ENCODE measurements around the gene IRF2BPL.

The IRF2BPL gene

GRCh38 chr14:77028384-77029231, at the start of gene IRF2BPL:
Gene IRF2BPL (minus strand): TSS chr14:77028708. CDS start chr14:77027792, 916 bp downstream.
- in situ Hi-C loops (cut with HindIII; ENCODE audit: low sequenced_read_pairs) = no loop called here

DNA sequence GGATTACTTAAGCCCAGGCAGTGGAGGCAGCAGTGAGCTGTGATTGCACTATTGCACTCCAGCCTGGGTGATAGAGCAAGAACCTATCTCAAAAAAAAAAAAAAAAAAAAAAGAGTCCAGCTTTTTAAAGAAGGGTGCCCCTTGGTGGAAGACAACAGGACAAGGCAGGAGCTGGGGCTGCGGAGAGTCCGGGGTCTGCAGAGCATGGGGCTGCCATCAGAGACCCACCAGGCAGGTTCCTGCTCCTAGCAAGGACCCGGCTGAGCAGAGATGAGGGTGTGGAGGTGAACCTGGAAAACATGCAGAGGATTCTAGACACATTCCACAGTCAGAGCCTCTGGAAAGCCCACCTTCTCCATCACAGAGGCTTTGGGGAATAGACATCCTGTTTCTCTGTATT, 48.5 kb upstream of the IRF2BPL start:
- in situ Hi-C loops (cut with HindIII; ENCODE audit: low sequenced_read_pairs) = loop anchor here (5.0 kb wide), 2 partner anchors 50 to 195 kb away; no protein-coding TSS in a partner anchor

DNA sequence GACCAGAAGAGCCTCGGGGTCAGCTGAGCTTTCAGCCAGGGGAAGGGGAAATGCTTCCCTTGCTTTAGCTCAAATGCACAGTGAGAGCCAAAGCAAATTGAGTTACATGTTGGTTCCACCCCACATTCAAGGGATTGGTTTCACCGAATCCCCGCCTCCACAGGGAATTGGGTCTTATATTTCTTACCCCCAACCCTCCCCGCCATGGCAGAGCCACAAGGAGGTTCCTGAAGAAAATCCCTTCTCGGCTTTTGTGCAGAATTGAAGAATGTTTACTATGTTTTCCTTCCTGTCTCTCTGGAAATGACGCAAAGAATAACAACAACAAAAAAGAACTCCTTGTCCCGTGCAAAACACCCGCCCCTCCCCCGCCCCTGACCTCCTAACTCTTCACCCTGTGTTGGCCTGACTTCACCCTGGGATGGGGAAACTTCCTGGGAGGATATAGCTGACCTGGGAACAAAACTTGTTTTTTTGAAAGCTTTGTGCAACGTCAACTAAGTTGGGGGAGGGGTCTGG, 47.7 kb upstream of the IRF2BPL start:
- in situ Hi-C loops (cut with HindIII; ENCODE audit: low sequenced_read_pairs) = loop anchor here (5.0 kb wide), 2 partner anchors 51 to 194 kb away; no protein-coding TSS in a partner anchor

GRCh38 chr14:77074969-77075368, 46.5 kb upstream of the IRF2BPL start:
- in situ Hi-C loops (cut with HindIII; ENCODE audit: low sequenced_read_pairs) = loop anchor here (5.0 kb wide), 2 partner anchors 52 to 193 kb away; no protein-coding TSS in a partner anchor

- in situ Hi-C loops (cut with HindIII; ENCODE audit: low sequenced_read_pairs) = no loop called here
Observed at GRCh38 chr14:77071938-77072388, 43.5 kb upstream of the IRF2BPL start.

DNA sequence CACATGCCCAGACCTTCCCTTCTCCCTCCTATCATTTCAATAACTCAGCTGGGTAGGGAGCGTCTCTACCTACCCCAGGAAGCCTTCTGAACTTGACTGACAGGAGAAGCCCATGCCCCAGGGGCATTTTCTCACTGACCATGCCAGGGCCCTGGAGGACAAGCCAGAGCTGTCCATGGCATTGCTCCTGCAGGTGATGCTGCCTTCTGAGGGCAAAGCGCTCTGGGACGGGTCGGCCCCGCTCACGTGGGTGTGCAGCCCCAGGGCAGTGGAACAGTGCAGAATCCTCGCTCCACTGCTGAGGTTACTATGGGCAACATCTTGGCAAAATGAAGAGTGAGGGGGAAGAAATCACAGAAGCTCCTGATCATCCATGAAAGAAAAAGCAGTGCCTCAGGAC, 41.0 kb upstream of the IRF2BPL start:
- in situ Hi-C loops (cut with HindIII; ENCODE audit: low sequenced_read_pairs) = no loop called here

- in situ Hi-C loops (cut with HindIII; ENCODE audit: low sequenced_read_pairs) = no loop called here
Observed at GRCh38 chr14:77068517-77069200, 40.2 kb upstream of the IRF2BPL start.

DNA sequence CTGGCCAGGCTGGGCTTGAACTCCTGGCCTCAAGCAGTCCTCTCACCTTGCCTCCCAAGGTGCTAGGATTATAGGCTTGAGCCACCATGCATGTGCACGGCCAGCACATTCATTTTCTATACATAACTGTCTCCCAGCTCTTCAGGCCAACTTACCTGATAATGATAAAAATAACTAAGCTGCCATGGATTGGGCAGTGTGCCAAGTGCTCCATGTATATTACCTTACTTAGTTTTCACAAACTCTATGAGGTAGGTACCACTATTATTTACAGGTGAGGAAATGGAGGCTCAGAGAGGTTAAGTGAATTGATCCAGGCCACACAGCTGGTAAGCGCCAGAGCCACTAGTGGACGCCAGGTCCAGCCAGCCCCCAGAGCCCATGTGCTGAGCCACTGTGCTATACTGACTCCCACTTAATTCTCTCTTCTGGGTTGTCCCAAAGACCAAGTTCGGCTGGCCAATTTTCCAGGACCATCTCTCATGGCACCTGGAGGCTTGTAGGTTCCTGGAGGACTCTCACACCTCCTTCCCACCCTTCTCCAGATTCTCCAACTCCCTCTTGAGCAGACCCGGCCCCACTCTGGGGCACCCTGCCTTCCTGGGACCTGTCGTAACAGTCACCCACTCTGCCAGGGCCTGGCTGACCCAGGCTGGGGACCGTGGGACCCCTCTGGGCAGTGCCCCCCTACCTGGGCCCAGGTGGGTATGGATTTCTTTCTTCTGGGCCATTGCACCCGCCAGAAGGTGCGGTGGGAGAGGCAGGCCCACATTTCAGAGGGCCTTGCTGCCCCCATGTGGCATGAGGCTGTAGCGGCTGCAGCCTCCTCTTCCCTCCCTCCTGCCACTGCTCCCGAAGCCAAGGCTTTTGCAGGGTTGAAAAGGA, 39.4 kb upstream of the IRF2BPL start:
- in situ Hi-C loops (cut with HindIII; ENCODE audit: low sequenced_read_pairs) = no loop called here

DNA sequence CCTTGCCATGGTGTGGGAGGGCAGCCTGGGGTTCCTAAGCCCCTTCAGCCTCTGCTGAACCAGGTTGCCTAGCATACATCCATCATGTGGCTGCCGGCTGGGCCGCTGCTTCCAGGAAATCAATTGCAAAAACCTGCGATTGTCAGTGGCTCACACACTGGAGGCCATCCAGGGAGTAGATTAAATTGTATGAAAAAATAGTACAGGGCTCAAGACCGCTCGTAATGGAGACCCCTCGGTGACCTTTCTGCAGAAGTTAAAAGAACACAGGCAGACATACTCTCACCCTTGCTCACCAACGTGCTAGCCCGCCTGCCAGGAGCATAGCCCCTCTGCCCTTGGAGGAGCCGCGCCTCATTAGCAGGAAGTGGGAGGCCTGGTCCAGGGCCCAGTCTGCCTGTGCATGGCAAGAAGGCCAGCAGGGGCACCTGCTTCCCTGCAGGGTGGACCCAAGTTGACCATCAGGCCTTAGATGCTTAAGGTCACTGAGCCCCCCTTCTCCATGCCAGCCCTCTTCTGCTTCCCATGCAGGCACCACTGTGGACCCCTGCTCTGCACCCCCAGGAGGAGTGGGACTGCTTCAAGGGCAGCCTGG, 38.2 kb upstream of the IRF2BPL start:
- in situ Hi-C loops (cut with HindIII; ENCODE audit: low sequenced_read_pairs) = no loop called here

DNA sequence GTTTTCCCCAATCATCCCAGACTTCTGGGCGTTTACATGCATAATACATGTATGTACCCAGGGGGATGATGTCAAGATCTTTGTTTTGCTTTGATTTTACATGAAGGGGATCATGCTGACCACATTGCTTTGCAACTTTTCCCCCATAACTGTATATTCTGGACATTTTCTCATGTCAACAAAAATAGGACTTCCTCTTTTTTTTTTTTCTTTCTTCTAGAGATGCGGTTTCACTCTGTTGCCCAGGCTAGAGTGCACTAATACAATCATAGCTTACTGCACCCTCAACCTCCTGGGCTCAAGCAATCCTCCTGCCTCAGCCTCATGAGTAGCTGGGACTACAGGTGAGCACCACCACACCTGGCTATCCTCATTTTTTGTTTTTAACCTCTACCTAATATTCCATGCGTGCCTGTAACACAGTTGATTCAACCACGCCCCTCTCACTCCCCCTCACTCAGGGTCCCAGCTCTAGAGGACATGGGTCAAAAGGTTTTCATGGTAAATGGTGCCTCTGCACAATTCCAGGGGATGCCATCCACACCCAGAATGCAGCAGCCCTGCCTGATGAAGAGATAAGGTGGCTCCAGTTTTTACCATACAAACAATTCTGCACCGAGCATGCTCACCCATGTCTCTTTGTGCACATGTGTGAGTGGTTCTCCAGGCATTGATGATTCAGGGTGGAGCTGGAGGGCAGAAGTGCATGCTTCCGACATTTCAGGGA, 37.5 kb upstream of the IRF2BPL start:
- in situ Hi-C loops (cut with HindIII; ENCODE audit: low sequenced_read_pairs) = no loop called here

DNA sequence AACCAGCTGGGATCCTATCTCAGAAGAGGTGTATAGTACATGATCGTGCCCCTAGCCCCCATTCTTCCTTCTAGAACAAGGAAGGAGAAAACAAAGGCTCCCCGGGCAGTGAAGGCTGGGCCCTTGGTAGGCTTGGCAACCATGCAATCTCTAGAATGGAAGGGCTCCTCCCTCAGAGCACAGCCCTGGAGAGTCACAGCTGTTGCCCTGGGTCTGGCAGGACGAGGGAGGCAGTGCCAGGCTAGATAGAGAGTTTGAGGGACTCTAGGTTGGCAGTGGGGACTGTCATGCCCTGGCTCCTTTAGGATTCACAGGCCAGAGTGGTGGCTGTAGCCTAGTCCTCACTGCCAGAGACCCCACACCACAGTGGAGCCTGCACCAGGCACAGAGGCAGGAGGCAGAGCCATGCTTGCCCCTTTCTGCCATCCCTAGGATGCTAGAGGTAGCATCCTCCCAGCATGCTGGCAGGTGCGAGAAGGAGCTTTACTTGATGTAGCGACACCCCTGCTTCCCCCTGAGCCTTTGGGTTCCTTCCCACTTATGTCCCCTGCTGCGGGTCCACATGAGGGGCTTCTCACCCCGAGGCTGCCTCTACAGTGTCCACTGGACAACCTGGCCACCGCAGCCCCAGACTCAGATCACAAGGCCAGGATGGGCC, 36.1 kb upstream of the IRF2BPL start:
- in situ Hi-C loops (cut with HindIII; ENCODE audit: low sequenced_read_pairs) = no loop called here

- in situ Hi-C loops (cut with HindIII; ENCODE audit: low sequenced_read_pairs) = no loop called here
Observed at GRCh38 chr14:77063571-77064171, 35.2 kb upstream of the IRF2BPL start.

GRCh38 chr14:77062261-77062660, 33.8 kb upstream of the IRF2BPL start:
- in situ Hi-C loops (cut with HindIII; ENCODE audit: low sequenced_read_pairs) = no loop called here

DNA sequence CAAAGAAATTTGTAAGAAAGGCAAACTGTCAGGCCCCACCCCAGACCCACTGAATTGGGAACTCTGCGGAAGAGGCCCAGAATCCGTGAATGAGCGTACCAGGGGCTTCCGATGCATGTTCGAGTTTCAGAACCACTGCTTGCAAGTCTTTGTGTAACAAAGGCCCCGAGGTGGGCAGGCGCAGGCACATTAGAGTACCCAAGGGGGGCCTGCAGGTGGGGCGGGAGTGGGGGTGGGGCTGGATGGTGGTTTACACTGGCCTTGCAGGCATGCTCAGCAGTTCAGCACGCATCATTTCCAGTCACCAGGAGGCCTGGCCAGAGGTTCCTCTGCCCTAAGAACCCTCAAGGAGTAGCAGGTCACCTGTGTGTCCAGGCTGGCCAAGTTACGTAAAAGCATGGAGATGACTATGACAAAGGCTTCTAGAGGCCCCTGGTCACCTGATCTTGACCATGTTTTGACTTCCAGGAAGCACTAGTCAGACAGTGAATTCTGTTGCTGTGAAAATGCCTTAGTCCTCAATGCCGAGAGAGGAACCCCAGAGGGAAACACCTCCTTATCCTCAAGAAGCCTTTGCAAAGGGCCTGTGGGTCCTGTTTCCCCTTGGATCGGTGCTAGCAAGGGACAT, 33.2 kb upstream of the IRF2BPL start:
- in situ Hi-C loops (cut with HindIII; ENCODE audit: low sequenced_read_pairs) = no loop called here

DNA sequence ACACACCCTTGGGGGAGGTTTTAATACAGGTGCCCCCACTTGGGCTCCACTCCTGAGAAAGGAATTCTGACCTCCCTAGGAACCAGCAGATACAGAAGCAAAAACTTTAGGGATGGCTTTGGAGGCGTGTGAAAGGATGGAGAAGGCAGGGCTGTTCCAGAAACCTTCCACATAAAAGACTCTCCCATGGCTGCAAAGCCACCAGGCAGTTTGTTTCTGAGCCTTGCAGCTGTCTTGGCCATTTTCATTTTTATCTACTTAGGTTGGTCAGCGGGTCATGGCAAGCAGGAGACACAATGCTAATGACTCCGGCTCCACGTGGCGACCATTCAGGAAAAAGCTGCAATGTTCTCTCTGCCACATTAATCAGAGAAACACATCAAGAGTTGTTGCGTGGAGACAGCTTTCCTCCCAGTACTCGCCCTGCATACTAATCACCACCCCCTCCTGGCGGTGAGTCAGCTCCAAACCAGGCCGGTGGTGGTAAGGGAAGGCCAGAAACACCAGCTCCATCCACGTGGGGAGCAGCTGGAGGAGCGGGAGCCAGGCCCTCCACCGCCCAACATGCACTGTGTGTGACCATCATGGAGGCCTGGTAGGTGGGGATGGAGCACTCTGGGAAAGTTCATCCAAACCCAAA, 30.9 kb upstream of the IRF2BPL start:
- in situ Hi-C loops (cut with HindIII; ENCODE audit: low sequenced_read_pairs) = no loop called here

- in situ Hi-C loops (cut with HindIII; ENCODE audit: low sequenced_read_pairs) = no loop called here
Observed at GRCh38 chr14:77058785-77059184, 30.3 kb upstream of the IRF2BPL start.

DNA sequence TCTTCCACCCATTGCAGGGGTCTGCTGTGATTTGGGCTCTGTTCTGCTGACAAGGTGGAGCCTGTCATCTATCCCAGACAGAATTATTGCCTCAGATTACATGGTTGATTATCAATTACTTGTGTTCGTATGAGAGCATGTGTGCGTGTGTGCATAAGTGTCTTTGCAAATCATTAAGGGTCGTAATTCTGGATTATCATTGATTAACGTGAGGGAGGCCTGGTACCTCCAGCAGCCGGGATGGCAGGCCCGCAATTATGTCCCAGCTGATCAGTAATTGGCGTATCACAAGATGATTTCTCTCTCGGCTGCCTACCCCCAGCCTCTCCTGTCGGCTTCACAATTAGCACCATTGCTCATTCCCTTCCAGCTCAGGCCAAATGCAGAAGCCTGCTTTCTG, 29.6 kb upstream of the IRF2BPL start:
- in situ Hi-C loops (cut with HindIII; ENCODE audit: low sequenced_read_pairs) = no loop called here

DNA sequence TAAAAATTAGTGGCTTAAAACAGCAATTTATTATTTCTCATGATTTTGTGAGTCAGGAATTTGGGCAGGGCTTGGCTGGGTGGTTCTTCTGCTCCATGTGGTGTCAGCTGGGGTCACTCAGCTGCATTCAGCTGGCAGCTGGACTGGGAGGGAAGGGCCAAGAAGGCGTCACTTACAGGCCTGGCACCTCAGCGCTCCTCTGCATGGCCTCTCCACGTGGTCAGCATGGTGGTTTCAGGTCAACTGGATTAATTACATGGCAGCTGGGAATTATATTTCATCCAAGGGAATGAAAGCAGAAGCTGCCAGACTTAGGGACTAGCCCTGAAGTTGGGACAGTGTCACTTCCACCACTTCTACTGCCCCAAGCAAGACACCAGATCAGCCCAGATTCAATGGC, 27.5 kb upstream of the IRF2BPL start:
- in situ Hi-C loops (cut with HindIII; ENCODE audit: low sequenced_read_pairs) = no loop called here
